Measurements from ENCODE around the gene FRY.
"Not testable (repeated sequence)": the region's sequence is repeated elsewhere in the genome, so short reads cannot be mapped to it uniquely, and the experiment has no call there.

FRY gene

DNA sequence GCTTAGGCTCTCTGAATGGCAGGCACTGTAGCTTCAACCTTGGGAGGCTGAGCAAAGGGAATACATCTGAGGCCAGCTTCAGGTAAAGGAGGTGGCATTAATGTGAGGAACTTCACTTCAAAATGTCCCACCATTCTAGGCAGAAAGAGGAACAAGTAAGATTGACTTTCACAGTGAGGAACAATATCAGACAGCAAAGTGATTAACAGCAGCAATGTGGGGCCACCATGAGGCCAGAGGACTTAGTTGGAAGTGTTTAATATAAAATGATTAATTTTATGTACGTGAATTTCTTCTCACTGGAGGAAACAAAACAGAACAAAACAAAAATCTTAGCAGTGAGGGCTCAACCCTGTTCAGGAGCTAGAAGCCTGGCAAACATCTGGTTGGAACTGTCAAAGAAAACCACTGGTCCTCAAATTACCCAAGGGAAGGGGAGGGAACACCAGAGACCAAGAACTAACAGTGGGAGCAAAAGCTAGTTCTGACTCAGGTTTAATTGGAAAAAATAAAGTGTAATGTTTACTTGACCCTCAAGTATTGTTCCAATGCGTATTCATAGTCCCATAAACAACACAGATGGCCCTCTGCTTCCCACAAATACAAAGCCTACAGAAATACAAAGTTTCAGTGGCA, 43.9 kb upstream of the FRY start:
- H3K27ac Mint-ChIP-seq, result no peak overlapping the region
- H3K4me1 Mint-ChIP-seq, result no peaks in the 10 kb centered on the region
- no peaks in the 10 kb centered on the region for H3K36me3 Mint-ChIP-seq (ENCODE audit: low read depth)
- H3K27me3 Mint-ChIP-seq (ENCODE audit: low read depth, poor library complexity), result peaks cover 3% of the 10 kb centered on the region
- no peak for TF ChIP-seq CTCF (IDR thresholded peaks at IDR 0.05)
- DNase-seq, result no peak
- H3K9me3 Mint-ChIP-seq, result peaks cover 5% of the 10 kb centered on the region
- no peak overlapping the region for H3K4me3 Mint-ChIP-seq

DNA sequence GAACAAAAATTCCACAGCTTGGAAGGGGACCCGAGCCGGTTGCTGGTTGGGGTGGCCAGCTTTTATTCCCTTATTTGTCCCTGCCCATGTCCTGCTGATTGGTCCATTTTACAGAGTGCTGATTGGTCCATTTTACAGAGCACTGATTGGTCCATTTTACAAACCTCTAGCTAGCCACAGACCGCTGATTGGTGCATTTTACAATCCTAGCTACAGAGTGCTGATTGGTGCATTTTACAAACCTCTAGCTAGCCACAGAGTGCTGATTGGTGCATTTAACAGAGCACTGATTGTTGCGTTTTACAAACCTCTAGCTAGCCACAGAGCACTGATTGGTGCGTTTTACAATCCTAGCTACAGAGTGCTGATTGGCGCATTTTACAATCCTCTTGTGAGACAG, 37.2 kb upstream of the FRY start:
- H3K9me3 Mint-ChIP-seq, result peaks cover 21% of the 10 kb centered on the region
- H3K27me3 Mint-ChIP-seq (ENCODE audit: low read depth, poor library complexity); H3K36me3 Mint-ChIP-seq (ENCODE audit: low read depth); DNase-seq; H3K27ac Mint-ChIP-seq; H3K4me3 Mint-ChIP-seq; H3K4me1 Mint-ChIP-seq: not testable (repeated sequence)

- DNase-seq, result no peak
- H3K9me3 Mint-ChIP-seq, result peaks cover 21% of the 10 kb centered on the region
- H3K4me1 Mint-ChIP-seq, result no peaks in the 10 kb centered on the region
- peak overlapping the region; percentile 85 for H3K27ac Mint-ChIP-seq
- no peaks in the 10 kb centered on the region for H3K36me3 Mint-ChIP-seq (ENCODE audit: low read depth)
- H3K4me3 Mint-ChIP-seq, result no peak overlapping the region
- peaks cover 5% of the 10 kb centered on the region for H3K27me3 Mint-ChIP-seq (ENCODE audit: low read depth, poor library complexity)
- no peak for TF ChIP-seq CTCF (IDR thresholded peaks at IDR 0.05)
Measured at GRCh38 chr13:31996601-31997000, 35.0 kb upstream of the FRY start.

- no peak overlapping the region for H3K4me3 Mint-ChIP-seq
- no peaks in the 10 kb centered on the region for H3K36me3 Mint-ChIP-seq (ENCODE audit: low read depth)
- H3K4me1 Mint-ChIP-seq, result no peaks in the 10 kb centered on the region
- no peak for TF ChIP-seq CTCF (IDR thresholded peaks at IDR 0.05)
- H3K9me3 Mint-ChIP-seq, result peaks cover 21% of the 10 kb centered on the region
- DNase-seq, result no peak
- H3K27me3 Mint-ChIP-seq (ENCODE audit: low read depth, poor library complexity), result peaks cover 5% of the 10 kb centered on the region
- H3K27ac Mint-ChIP-seq, result no peak overlapping the region
Measured at GRCh38 chr13:31997641-31998040, 33.9 kb upstream of the FRY start.

DNA sequence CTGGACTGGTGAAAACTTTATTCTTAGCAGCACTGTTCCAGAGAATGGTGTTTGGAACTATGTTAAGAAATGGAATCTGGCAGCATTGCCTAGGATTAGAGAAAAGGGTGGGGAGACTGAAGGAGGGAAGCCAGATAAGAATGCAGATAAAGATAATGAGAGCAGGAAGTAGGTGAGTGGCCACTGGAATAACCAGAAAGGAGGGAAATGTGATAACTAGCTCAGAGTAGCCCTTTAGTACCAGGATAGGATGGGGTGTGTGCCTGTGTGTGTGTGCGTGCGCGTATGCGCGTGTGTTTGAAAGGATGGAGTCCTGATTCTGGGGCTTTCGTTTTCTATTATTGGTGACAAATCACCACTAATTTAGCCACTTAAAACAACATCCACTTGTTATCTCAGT, 33.4 kb upstream of the FRY start:
- no peak for TF ChIP-seq CTCF (IDR thresholded peaks at IDR 0.05)
- H3K36me3 Mint-ChIP-seq (ENCODE audit: low read depth), result no peaks in the 10 kb centered on the region
- DNase-seq, result no peak
- H3K9me3 Mint-ChIP-seq, result peaks cover 21% of the 10 kb centered on the region
- no peak overlapping the region for H3K27ac Mint-ChIP-seq
- H3K4me1 Mint-ChIP-seq, result no peaks in the 10 kb centered on the region
- no peak overlapping the region for H3K4me3 Mint-ChIP-seq
- H3K27me3 Mint-ChIP-seq (ENCODE audit: low read depth, poor library complexity), result peaks cover 5% of the 10 kb centered on the region

- H3K27ac Mint-ChIP-seq; H3K27me3 Mint-ChIP-seq (ENCODE audit: low read depth, poor library complexity): not testable (repeated sequence)
Measured at GRCh38 chr13:32000754-32001153, 30.8 kb upstream of the FRY start.

DNA sequence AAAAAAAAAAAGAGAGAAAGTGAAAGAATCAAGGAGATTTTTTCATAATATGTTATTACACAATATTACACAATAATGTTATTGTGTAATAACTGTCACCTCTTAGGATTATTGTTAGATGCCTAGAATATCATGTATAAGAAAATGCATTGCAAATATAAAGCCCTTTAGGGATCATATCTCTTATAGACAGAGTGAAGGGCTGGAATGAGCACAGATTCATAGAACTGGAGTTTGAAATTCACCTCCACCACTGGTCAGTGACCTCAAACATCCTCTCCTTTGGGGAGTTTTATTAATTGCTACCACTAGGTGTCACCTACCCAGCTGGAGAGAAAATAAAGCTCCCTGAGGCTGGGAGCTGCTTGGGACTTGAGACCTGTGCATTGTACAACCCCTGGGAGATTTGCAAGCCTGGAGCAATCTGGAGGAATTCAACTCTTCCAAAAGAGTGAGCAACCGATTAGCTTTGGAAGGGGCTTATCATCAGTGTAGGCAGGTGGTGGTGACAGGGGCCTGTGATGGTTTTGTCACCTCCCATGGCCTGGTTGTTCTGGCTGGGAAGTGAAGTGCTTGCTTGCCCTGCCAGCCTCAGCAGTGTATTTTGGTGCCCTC, 30.3 kb upstream of the FRY start:
- no peaks in the 10 kb centered on the region for H3K27me3 Mint-ChIP-seq (ENCODE audit: low read depth, poor library complexity)
- H3K27ac Mint-ChIP-seq, result no peak overlapping the region
- H3K4me1 Mint-ChIP-seq, result no peaks in the 10 kb centered on the region
- no peak overlapping the region for H3K4me3 Mint-ChIP-seq
- H3K36me3 Mint-ChIP-seq (ENCODE audit: low read depth), result no peaks in the 10 kb centered on the region
- no peak for DNase-seq
- peaks cover 11% of the 10 kb centered on the region for H3K9me3 Mint-ChIP-seq
- TF ChIP-seq CTCF (IDR thresholded peaks at IDR 0.05), result peak; percentile 37

More at GRCh38 chr13:32000754-32001153, 30.8 kb upstream of the FRY start:
- not testable (repeated sequence) for H3K4me3 Mint-ChIP-seq; DNase-seq; H3K36me3 Mint-ChIP-seq (ENCODE audit: low read depth); H3K4me1 Mint-ChIP-seq
- peaks cover 11% of the 10 kb centered on the region for H3K9me3 Mint-ChIP-seq

All from nephron progenitor cell (in vitro differentiated cells).